ENCODE measurements around the gene PRDM16. TPM values are rescaled to one million over a fixed set of nuclear protein-coding genes. Genes with fewer than 3 reads are reported as not detected.

Gene PRDM16
- polyA plus RNA-seq, 1 donor (not counting 4 experiments of a cell fraction or from before 2014, with no cell fraction given), result 0.05 TPM

- Histone ChIP-seq H4K20me1 (ENCODE audit: control insufficient read depth, extremely low read depth, insufficient read depth, low read length) (no peaks in the 10 kb centered on the region), H3K4me2 (ENCODE audit: control insufficient read depth, extremely low read depth, insufficient read depth, low read depth, low read length) (no peak overlapping the region), H3K4me1 (ENCODE audit: control insufficient read depth, extremely low read depth, insufficient read depth, low read length) (no peaks in the 10 kb centered on the region), H3K27me3 (ENCODE audit: control insufficient read depth, extremely low read depth, insufficient read depth, low read length) (no peaks in the 10 kb centered on the region), H3K36me3 (ENCODE audit: control insufficient read depth in 2 of 2, extremely low read depth in 1 of 2, insufficient read depth in 2 of 2, low read length in 2 of 2) (no peaks in the 10 kb centered on the region), H3K9me3 (ENCODE audit: control insufficient read depth, low read depth, low read length) (peaks cover 12% of the 10 kb centered on the region), H3K79me2 (ENCODE audit: control insufficient read depth, insufficient read depth, low read length) (no peaks in the 10 kb centered on the region), H3K9ac (ENCODE audit: control insufficient read depth, extremely low read depth, insufficient read depth, low read length) (no peak overlapping the region), H3K9me1 (ENCODE audit: control insufficient read depth, extremely low read depth, insufficient read depth, low read length) (no peaks in the 10 kb centered on the region), H3K4me3 (ENCODE audit: control insufficient read depth in 2 of 3, extremely low read depth in 1 of 3, insufficient read depth in 2 of 3, low read depth in 1 of 3, low read length in 3 of 3) (no peak overlapping the region), H3K27ac (ENCODE audit: control insufficient read depth, insufficient read depth, low read length) (no peak overlapping the region), H2AFZ (ENCODE audit: control insufficient read depth, low read length) (no peak overlapping the region)
- DNase-seq (ENCODE audit: low read depth, low spot score) (no peak), FAIRE-seq (no peak)
- TF ChIP-seq EZH2 (IDR thresholded peaks at IDR 0.05; ENCODE audit: low read length) (no peak), CTCF (optimal IDR thresholded peaks at IDR 0.05 in 1 of 3, IDR thresholded peaks at IDR 0.05 in 1 of 3, conservative IDR thresholded peaks at IDR 0.05 in 1 of 3; ENCODE audit: extremely low read depth in 1 of 3, insufficient read depth in 2 of 3, low read length in 3 of 3) (no peak)
- dilution Hi-C loops (cut with MboI; ENCODE audit: extremely low pct_ligation_motif_present, low sequenced_read_pairs), result no loop called here
These were observed 198.7 kb downstream of the PRDM16 start for GRCh38 chr1:3267550-3268270.

DNA sequence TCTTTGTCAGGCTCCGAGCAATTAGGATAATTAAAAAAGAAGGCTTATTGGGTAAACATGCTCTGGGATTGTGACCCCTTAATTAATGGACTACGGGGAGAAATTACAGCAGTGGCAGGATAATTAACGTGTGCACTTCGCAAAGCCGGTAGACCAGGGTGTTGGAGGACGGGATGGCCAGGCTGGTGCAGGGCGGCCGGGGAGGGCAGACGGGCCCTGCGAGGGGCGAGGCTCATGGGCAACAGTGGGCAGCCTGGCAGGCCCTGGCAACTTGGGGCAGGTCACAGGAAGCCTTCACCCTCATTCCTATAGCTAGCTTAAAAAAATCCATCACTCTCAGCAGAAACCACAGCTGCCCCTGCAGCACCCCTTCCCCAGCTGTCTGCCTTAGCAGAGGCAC lies 199.3 kb downstream of the PRDM16 start:
- no peak overlapping the region for H3K27ac ChIP-seq (ENCODE audit: control insufficient read depth, insufficient read depth, low read length)
- FAIRE-seq, result no peak
- peaks cover 10% of the 10 kb centered on the region for H3K9me3 ChIP-seq (ENCODE audit: control insufficient read depth, low read depth, low read length)
- H3K4me1 ChIP-seq (ENCODE audit: control insufficient read depth, extremely low read depth, insufficient read depth, low read length), result no peaks in the 10 kb centered on the region
- no peaks in the 10 kb centered on the region for H3K36me3 ChIP-seq (ENCODE audit: control insufficient read depth in 2 of 2, extremely low read depth in 1 of 2, insufficient read depth in 2 of 2, low read length in 2 of 2)
- H2AFZ ChIP-seq (ENCODE audit: control insufficient read depth, low read length), result no peak overlapping the region
- H4K20me1 ChIP-seq (ENCODE audit: control insufficient read depth, extremely low read depth, insufficient read depth, low read length), result no peaks in the 10 kb centered on the region
- no peak overlapping the region for H3K4me2 ChIP-seq (ENCODE audit: control insufficient read depth, extremely low read depth, insufficient read depth, low read depth, low read length)
- no peak for DNase-seq (ENCODE audit: low read depth, low spot score)
- no peak overlapping the region for H3K4me3 ChIP-seq (ENCODE audit: control insufficient read depth in 2 of 3, extremely low read depth in 1 of 3, insufficient read depth in 2 of 3, low read depth in 1 of 3, low read length in 3 of 3)
- no peak for TF ChIP-seq EZH2 (IDR thresholded peaks at IDR 0.05; ENCODE audit: low read length)
- TF ChIP-seq CTCF (optimal IDR thresholded peaks at IDR 0.05 in 1 of 3, IDR thresholded peaks at IDR 0.05 in 1 of 3, conservative IDR thresholded peaks at IDR 0.05 in 1 of 3; ENCODE audit: extremely low read depth in 1 of 3, insufficient read depth in 2 of 3, low read length in 3 of 3), result no peak
- H3K79me2 ChIP-seq (ENCODE audit: control insufficient read depth, insufficient read depth, low read length), result no peaks in the 10 kb centered on the region
- H3K9me1 ChIP-seq (ENCODE audit: control insufficient read depth, extremely low read depth, insufficient read depth, low read length), result no peaks in the 10 kb centered on the region
- H3K27me3 ChIP-seq (ENCODE audit: control insufficient read depth, extremely low read depth, insufficient read depth, low read length), result no peaks in the 10 kb centered on the region
- H3K9ac ChIP-seq (ENCODE audit: control insufficient read depth, extremely low read depth, insufficient read depth, low read length), result no peak overlapping the region
- dilution Hi-C loops (cut with MboI; ENCODE audit: extremely low pct_ligation_motif_present, low sequenced_read_pairs), result no loop called here
